Pons (tissue), 1 donor: ENCODE data around the gene ITGB2.

ENCODE experiments used
- DNase-seq: peaks from one replicate; pipeline ENCODE4 v3.0.0-alpha.2; 2016; ENCODE audit warnings: low spot score

ITGB2 gene

GRCh38 chr21:44955141-44955797 is 34.6 kb upstream of the ITGB2 start:
- DNase-seq: no peak

- DNase-seq: no peak
These were observed 33.6 kb upstream of the ITGB2 start for GRCh38 chr21:44954281-44954771.

- no peak for DNase-seq
These were observed 32.9 kb upstream of the ITGB2 start for GRCh38 chr21:44953628-44954021.

GRCh38 chr21:44952929-44953627 is 32.4 kb upstream of the ITGB2 start:
- no peak for DNase-seq

- DNase-seq: no peak
These were observed 31.6 kb upstream of the ITGB2 start for GRCh38 chr21:44952116-44952928.

GRCh38 chr21:44951186-44951915 is 30.7 kb upstream of the ITGB2 start:
- DNase-seq: no peak

GRCh38 chr21:44950351-44950750 is 29.7 kb upstream of the ITGB2 start:
- no peak for DNase-seq

- peak; percentile 53 for DNase-seq
These were observed 29.1 kb upstream of the ITGB2 start for GRCh38 chr21:44949779-44950198.

- no peak for DNase-seq
These were observed 28.6 kb upstream of the ITGB2 start for GRCh38 chr21:44949161-44949778.

- no peak for DNase-seq
These were observed 27.9 kb upstream of the ITGB2 start for GRCh38 chr21:44948426-44949120.

- DNase-seq: no peak
These were observed 27.2 kb upstream of the ITGB2 start for GRCh38 chr21:44947930-44948331.

GRCh38 chr21:44947111-44947929 is 26.6 kb upstream of the ITGB2 start:
- no peak for DNase-seq

GRCh38 chr21:44946254-44947041 is 25.7 kb upstream of the ITGB2 start:
- DNase-seq: no peak

GRCh38 chr21:44944596-44944995 is 23.9 kb upstream of the ITGB2 start:
- no peak for DNase-seq

- DNase-seq: no peak
These were observed 23.2 kb upstream of the ITGB2 start for GRCh38 chr21:44943686-44944550.

- no peak for DNase-seq
These were observed 22.4 kb upstream of the ITGB2 start for GRCh38 chr21:44943005-44943685.

- no peak for DNase-seq
These were observed 21.9 kb upstream of the ITGB2 start for GRCh38 chr21:44942566-44942965.

GRCh38 chr21:44941567-44941966 is 20.9 kb upstream of the ITGB2 start:
- no peak for DNase-seq
